CD4-positive, alpha-beta T cell treated with Interleukin-21 for 1 hour (primary cell): ENCODE measurements around the gene SLC10A1.
"Not testable (repeated sequence)": the region's sequence is repeated elsewhere in the genome, so short reads cannot be mapped to it uniquely, and the experiment has no call there.

ENCODE experiments used
- DNase-seq: peaks from one replicate; pipeline ENCODE4 v3.0.0-alpha.2; 2020

The SLC10A1 gene

DNA sequence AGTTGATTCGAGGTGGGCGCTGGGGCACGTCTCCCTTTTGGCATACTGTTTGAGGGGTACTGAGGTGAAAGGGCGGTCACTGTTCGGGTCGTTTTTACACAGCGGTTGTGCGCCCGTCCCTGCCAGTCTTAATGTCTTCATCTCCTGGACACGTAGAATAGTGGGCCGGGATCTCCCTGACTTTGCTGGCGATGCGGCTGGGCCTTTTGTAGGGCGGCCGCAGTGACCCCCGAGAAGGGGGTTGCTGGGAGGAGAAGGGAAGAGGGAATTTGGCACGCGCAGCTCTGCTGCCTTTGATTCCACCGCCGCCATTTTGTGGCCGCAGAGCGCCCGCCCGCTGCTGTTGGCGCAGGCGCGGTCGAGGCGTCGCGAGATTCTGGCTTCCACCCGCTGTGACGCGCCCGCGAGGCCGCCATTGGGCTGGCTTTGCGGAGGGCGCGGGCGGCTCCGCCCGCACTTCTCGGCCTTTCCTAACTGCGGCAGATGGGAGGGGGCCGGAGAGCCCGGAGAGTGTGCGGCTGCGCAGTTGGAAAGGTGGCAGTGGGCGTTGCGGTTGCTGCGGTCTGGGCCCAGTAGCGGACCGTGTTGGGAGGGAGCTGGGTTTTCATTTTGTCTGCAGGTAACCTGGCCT is 29.6 kb downstream of the SLC10A1 start:
- DNase-seq: peak; percentile 92

DNA sequence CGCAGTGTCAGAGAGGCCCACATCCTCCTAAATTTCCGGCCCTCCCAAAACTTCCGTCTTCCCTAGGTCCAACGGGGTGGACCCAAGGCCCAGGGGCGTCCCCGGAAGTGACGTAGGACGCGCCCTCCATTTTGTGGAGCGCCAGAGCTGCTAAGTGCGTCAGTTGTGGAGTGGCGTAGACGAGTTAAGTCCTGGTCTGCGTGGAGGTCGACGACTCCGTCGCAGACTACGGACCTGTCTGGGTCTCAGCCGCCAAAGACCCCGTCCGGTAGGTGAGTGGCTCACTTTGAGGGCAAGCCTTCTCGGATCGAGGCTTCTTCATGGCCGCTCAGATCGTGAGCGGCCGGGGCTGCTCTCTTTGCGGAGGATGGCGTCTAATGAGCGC is 30.1 kb downstream of the SLC10A1 start, which contains the start of gene SRSF5:
SRSF5 (plus strand) TSS at position 159 of the 385 bp plus-strand sequence. CDS start 1,015 bp downstream, outside the sequence.
- peak; percentile 95 for DNase-seq

DNA sequence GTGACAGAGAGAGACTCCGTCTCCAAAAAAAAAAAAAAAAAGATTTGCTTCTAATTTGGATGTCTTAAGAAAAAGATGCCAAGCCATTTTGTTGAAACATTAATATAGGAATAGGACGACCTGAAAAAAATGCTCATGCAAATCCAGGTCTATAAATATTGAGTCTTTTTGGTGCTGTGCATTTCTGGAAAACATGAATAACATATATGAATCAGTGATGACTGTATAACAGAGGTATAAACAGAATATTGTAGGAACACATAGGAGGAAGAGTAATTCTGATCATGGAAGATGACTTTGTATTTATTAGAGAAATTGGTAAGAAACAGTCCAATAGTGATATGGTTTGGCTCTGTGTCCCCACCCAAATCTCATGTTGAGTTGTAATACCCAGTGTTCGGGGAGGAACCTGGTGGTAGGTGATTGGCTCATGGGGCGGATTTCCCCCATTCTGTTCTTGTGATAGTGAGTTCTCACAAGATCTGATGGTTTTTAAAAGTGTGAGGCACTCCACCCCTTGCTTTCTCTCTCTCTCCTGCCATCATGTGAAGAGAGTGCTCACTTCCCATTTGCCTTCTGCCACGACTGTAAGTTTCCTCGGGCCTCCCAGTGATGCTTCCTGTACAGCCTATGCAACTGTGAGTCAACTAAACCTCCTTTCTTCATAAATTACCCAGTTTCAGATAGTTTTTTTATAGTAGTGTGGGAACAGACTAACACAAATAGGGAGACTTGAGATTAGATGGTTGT is 33.1 kb downstream of the SLC10A1 start:
- DNase-seq: no peak

DNA sequence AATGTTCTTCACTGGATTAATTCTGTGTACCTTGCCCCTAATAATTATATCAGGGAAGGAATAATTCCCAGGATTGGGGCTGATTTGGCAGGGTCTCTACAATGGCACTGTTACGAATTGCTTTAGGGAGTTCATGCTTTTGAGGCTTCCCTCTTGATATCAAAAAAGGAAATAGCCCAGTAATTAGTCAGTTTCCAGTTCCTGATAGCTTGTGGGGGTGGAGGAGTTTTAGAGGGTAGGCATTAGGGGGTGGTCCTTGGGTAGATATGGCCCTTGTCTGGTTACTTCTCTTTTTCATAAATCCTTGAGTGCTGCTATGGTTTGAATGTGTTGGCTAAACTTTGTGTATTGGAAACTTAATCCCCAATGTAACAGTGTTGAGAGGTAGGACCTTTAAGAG is 36.2 kb downstream of the SLC10A1 start:
- DNase-seq: no peak

- DNase-seq: no peak
Measured at GRCh38 chr14:69756298-69756697, 40.7 kb downstream of the SLC10A1 start.

GRCh38 chr14:69755784-69756183 is 41.3 kb downstream of the SLC10A1 start:
- DNase-seq: no peak

- DNase-seq: no peak
Measured at GRCh38 chr14:69755296-69755695, 41.7 kb downstream of the SLC10A1 start.

DNA sequence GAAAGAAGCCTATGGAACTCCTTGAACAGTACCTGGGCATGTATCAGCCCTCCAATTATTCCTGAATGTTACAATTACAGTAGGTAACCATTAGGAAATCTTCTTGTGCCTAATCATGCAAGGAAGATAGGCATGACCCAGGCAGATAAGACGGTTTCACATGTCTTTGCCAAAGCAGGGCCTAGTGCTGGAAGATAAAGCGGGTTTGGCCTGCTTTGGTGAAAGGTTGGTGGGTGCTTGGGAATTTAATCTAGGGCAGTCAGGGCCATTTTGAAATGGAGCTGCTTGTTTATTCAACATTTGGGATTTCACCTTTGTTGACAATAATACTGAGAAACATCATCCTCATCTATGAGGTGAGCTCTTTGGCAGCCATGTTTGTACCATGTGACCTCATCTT is 42.6 kb downstream of the SLC10A1 start:
- no peak for DNase-seq

- DNase-seq: no peak
Measured at GRCh38 chr14:69753860-69754259, 43.2 kb downstream of the SLC10A1 start.

- DNase-seq: no peak
Measured at GRCh38 chr14:69752773-69753172, 44.3 kb downstream of the SLC10A1 start.

DNA sequence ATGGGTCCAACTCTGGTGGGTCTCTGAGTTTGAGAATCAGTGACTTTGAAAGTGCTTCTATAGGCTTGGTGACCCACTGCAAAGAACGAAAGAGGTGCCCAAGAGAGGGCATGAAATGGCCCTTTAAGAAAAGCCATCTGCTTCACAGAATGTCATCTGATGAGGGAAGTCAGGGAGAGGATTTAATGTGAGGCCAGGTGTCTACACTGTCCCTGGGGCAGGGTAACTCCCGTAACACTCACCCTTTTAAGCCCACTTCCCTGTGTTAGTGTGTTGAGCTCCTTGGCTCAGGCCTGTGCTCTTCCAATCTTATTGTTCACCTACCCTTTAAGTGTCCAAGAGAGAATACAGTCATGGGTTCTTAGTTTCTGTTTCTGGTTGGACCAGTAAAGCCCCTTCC is 46.5 kb downstream of the SLC10A1 start:
- DNase-seq: no peak

DNA sequence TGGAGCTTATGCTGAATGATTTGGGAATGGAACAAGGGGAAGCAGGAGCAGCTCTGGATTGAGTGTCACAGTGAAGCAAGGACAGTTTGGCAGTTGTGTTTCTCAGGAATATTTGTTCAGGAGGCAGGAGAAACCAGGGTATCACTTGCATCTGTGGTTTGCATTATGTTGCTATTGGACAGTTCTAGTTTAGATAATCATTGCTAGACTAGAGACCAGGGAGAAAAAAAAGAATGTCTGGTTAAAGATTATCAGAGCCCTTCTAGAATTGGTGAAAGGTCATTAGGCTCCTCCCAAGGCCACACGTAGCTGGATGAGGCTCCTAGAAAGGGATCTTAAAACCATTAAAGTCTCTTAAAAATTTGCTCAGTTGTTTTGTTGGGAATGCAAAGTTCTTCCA is 47.1 kb downstream of the SLC10A1 start:
- no peak for DNase-seq

DNA sequence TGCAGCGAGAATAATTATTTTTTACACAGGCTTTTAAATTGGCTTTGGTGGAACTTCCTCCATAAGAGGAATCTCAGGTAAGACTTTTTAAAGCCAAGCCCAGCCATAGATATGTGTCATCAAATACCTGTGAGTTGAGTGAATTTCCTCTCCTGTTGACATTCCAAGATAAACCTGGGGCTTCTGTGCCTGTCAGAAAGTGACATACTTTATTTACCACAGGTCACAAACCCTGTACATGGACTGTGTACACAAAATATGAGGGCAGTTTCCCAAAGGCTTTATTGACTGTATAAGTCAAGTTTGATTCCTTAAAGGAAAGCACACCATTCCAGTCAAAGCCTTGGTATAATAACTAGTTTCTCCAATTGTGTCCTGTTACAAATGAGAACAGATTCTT is 56.0 kb downstream of the SLC10A1 start:
- no peak for DNase-seq

- not testable (repeated sequence) for DNase-seq
Measured at GRCh38 chr14:69736405-69736804, 60.6 kb downstream of the SLC10A1 start.

DNA sequence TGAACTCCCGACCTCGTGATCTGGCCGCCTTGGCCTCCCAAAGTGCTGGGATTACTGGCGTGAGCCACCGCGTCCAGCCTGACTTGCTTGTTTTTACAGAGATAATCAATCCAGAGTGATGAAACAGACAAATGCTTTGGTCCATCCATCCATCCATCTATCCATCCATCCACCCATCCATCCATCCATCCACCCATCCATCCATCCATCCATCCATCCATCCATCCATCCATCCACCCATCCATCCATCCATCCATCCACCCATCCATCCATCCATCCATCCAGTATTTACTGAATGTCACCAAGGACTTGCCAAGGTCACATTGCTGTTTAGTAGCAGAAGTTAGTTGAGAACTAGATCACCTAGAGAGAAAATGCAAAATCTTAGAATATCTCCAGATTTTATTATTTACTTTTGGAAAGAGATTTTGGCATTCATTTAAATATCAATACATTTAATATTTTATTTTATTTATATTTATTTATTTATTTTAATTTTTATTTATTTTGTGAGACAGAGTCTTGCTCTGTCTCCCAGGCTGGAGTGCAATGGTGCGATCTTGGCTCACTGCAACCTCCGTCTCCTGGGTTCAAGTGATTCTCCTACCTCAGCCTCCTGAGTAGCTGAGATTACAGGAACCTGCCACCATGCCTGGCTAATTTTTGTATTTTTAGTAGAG is 65.0 kb downstream of the SLC10A1 start:
- not testable (repeated sequence) for DNase-seq

GRCh38 chr14:69727860-69728259 is 69.2 kb downstream of the SLC10A1 start:
- no peak for DNase-seq

DNA sequence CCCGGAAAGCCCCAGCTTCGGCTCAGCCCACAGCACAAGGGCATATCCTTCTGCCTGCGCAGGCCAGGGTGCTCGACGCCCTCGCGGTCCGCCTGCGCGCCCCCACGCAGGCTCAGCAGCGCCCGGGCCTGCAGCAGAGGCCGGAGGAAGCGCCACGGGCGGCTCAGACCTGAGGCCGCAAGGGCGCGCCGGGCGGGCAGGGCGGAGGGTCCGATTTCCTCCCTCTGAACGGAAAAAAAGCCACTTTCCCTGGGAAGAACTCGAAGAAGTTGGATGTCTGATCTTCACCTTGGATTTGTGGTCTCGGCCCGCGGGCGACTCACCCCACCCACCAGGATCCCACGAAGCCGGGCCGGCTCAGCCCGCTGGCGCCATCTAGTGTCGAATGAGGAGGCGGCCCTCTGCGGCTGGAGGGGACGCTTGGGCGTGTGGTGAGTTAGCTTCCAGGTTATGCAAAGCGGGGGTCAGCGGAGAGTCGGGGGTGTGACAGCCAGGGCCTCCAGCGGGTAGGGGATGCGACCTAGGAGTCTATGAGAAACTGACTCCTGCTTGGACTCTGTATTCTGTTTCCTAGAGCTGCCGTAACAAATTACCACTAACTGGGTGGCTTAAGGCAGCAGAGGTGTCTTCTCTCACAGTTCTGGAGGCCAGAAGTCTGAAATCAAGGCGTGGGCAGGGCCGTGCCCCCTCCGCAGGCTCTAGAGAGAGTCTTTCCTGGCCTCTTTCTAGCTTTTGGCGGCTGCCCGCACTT is 70.1 kb downstream of the SLC10A1 start:
- peak; percentile 87 for DNase-seq
